Limb (tissue), 2 donors: ENCODE results near the gene UBE2F.
"Not testable (repeated sequence)": the region's sequence is repeated elsewhere in the genome, so short reads cannot be mapped to it uniquely, and the experiment has no call there.

ENCODE experiments used
- DNase-seq, 2 donors: peaks; one replicate each; pipeline ENCODE4 v3.0.0-alpha.2; 2016; ENCODE audit errors: extremely low spot score in 2 of 2

The UBE2F gene

GRCh38 chr2:237943395-237944094 is 23.3 kb upstream of the UBE2F start:
- no peak for DNase-seq

GRCh38 chr2:237944302-237944701 is 22.5 kb upstream of the UBE2F start:
- DNase-seq: no peak

- DNase-seq: no peak
Measured at GRCh38 chr2:237946423-237946822, 20.4 kb upstream of the UBE2F start.

GRCh38 chr2:237951354-237951753 is 15.5 kb upstream of the UBE2F start:
- not testable (repeated sequence) for DNase-seq

GRCh38 chr2:237951878-237952277 is 14.9 kb upstream of the UBE2F start:
- no peak for DNase-seq

GRCh38 chr2:237952851-237953250 is 14.0 kb upstream of the UBE2F start:
- DNase-seq: no peak

GRCh38 chr2:237955640-237956401 is 11.0 kb upstream of the UBE2F start:
- DNase-seq: peak in 1 of 2 donors; percentile 28

- DNase-seq: no peak
Measured at GRCh38 chr2:237956402-237956736, 10.4 kb upstream of the UBE2F start.

GRCh38 chr2:237961637-237962036 is 5.2 kb upstream of the UBE2F start:
- no peak for DNase-seq

- DNase-seq: no peak
Measured at GRCh38 chr2:237962432-237963084, 4.3 kb upstream of the UBE2F start.

GRCh38 chr2:237963490-237963991 is 3.3 kb upstream of the UBE2F start:
- DNase-seq: not testable (repeated sequence)

- DNase-seq: no peak
Measured at GRCh38 chr2:237964194-237964577, 2.6 kb upstream of the UBE2F start.

- no peak for DNase-seq
Measured at GRCh38 chr2:237964578-237965404, 2.0 kb upstream of the UBE2F start.

GRCh38 chr2:237965844-237966243 is 970 bp upstream of the UBE2F start:
- not testable (repeated sequence) for DNase-seq

GRCh38 chr2:237966250-237966564 is 607 bp upstream of the UBE2F start:
- DNase-seq: no peak

GRCh38 chr2:237967463-237967951 is 693 bp downstream of the UBE2F start:
- peak in 1 of 2 donors; percentile 45 for DNase-seq

- peak; percentile 32 to 71 for DNase-seq
Measured at GRCh38 chr2:237968048-237968862, 1.4 kb downstream of the UBE2F start.

GRCh38 chr2:237971661-237972060 is 4.8 kb downstream of the UBE2F start:
- DNase-seq: no peak

GRCh38 chr2:237972211-237972610 is 5.4 kb downstream of the UBE2F start:
- no peak for DNase-seq

- no peak for DNase-seq
Measured at GRCh38 chr2:237972936-237973335, 6.1 kb downstream of the UBE2F start.

- no peak for DNase-seq
Measured at GRCh38 chr2:237977380-237977779, 10.6 kb downstream of the UBE2F start.
